ENCODE data around the gene MLST8. TPM values are rescaled to one million over a fixed set of nuclear protein-coding genes. Genes with fewer than 3 reads are reported as not detected.
A peak's percentile ranks its signal among the peaks of the same experiment; 100 is the strongest.

MLST8 gene
- total and polyA plus RNA-seq, 2 of the 8 experiments (the other 6 are each of a cell fraction or from before 2014, with no cell fraction given), result 67.6 to 321 TPM

DNA sequence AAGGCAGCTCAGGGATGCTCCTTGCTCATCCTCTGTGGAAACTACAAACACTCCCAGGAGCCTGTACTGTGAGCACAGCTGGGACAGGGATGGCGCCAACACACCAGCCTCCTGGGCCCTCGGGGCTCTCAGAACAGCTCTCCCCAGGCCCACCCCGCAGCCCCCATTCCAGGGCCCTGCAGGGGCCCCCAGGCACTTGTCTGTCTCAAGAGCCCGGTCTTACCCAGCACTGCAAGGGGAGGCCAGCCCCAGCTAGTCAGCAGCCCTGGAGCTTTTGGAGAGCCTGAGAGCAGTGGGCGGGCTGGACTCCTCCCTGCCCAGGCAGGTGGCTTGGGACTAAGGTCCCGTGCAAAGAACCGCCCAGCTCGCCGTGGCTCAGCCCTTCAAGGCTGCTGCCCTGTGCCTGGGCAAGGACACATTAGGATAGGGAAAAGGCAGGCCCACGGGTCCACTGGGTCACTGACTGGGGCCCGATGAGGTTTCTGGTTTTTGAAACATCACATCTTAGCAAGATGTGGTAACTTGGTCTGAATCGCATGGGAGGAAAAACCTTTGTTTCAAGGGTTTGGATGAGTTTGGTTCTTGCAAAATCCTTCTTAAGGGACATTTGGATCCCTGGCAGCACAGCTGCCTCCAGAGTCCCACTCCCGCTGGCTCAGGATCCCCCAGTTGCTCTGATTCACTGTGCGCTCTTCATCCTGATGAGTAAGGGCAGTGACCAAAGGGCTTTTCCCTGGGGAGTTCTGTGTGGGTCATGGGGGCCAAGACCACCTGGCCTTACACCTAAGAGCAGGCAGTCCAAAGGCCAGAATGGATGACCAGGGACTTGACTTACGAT is 33.8 kb downstream of the MLST8 start:
- H4K8ac ChIP-seq (ENCODE audit: extremely low read depth, insufficient read depth, low read length), result peak overlapping the region; percentile 28; the same call in 1 of the 2 replicates
- POLR2A ChIA-PET (ENCODE audit: partially characterized antibody), result interaction anchor here (0.6 to 8.6 kb wide), 20 partner anchors 11 to 276 kb away, joined by 3 to 181 read pairs (median 5); partner anchors contain the start of genes BRICD5, E4F1, ECI1 and TEDC2
- no peak for FAIRE-seq
- TF ChIP-seq SAP30 (IDR thresholded peaks at IDR 0.05; ENCODE audit: insufficient read depth, insufficient replicate concordance, low read length) (no peak), CEBPB (IDR thresholded peaks at IDR 0.05; ENCODE audit: low read depth, low read length) (no peak), JUND (IDR thresholded peaks at IDR 0.05; ENCODE audit: low read length) (no peak), SP4 (IDR thresholded peaks at IDR 0.05; ENCODE audit: low read length) (no peak), CHD2 (IDR thresholded peaks at IDR 0.05; ENCODE audit: low read length) (no peak), TAF1 (IDR thresholded peaks at IDR 0.05; ENCODE audit: low read depth, low read length) (no peak), CREB1 (IDR thresholded peaks at IDR 0.05) (no peak), TEAD4 (IDR thresholded peaks at IDR 0.05; ENCODE audit: low read depth, low read length) (no peak), ASH2L (IDR thresholded peaks at IDR 0.05; ENCODE audit: low read length) (no peak)
- TF ChIP-seq, protein P1, sequence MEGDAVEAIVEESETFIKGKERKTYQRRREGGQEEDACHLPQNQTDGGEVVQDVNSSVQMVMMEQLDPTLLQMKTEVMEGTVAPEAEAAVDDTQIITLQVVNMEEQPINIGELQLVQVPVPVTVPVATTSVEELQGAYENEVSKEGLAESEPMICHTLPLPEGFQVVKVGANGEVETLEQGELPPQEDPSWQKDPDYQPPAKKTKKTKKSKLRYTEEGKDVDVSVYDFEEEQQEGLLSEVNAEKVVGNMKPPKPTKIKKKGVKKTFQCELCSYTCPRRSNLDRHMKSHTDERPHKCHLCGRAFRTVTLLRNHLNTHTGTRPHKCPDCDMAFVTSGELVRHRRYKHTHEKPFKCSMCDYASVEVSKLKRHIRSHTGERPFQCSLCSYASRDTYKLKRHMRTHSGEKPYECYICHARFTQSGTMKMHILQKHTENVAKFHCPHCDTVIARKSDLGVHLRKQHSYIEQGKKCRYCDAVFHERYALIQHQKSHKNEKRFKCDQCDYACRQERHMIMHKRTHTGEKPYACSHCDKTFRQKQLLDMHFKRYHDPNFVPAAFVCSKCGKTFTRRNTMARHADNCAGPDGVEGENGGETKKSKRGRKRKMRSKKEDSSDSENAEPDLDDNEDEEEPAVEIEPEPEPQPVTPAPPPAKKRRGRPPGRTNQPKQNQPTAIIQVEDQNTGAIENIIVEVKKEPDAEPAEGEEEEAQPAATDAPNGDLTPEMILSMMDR (IDR thresholded peaks at IDR 0.05; ENCODE audit: control extremely low read depth in 1 of 3, insufficient read depth in 1 of 3, low read depth in 1 of 3, low read length in 3 of 3), result no peak

More for the DNA sequence above, 33.8 kb downstream of the MLST8 start:
- no peak overlapping the region for H2BK12ac ChIP-seq (ENCODE audit: low read depth, low read length)
- H3K18ac ChIP-seq (ENCODE audit: extremely low read depth, low read length), result no peak overlapping the region
- H3K4me2 ChIP-seq (ENCODE audit: insufficient read depth in 1 of 2, low read depth in 2 of 2, low read length in 2 of 2), result peak overlapping the region in 1 of 2 experiments; percentile 78; a peak in 3 of 4 replicates
- H4K91ac ChIP-seq (replicated peaks; ENCODE audit: insufficient read length, low read length), result no peak overlapping the region
- H3K14ac ChIP-seq (ENCODE audit: insufficient read length), result no peak overlapping the region
- H2AFZ ChIP-seq (ENCODE audit: low read length), result no peak overlapping the region
- H2BK15ac ChIP-seq (ENCODE audit: low read length), result no peak overlapping the region
- DNase-seq (ENCODE audit: low read depth in 1 of 2, low spot score in 2 of 2), result peak in 1 of 2 experiments; percentile 63
- peaks cover 12 to 31% (median 14%) of the 10 kb centered on the region in 4 experiments; a peak in 7 of 8 replicates for H3K36me3 ChIP-seq (ENCODE audit: control insufficient read depth in 2 of 4, insufficient read depth in 4 of 4, low read length in 3 of 4)
- no peak overlapping the region for H2BK120ac ChIP-seq (replicated peaks; ENCODE audit: low read depth, low read length)
- peaks cover 0 to 20% of the 10 kb centered on the region in 2 experiments for H4K20me1 ChIP-seq (replicated peaks in 1 of 2; ENCODE audit: control insufficient read depth in 1 of 2, insufficient read depth in 2 of 2, low read length in 2 of 2)
- no peak overlapping the region for H3K9ac ChIP-seq (replicated peaks in 1 of 4; ENCODE audit: extremely low read depth in 1 of 4, low read depth in 3 of 4, low read length in 3 of 4)
- peaks cover 16% of the 10 kb centered on the region; the same call in 1 of the 2 replicates for H3K23me2 ChIP-seq (ENCODE audit: low read depth, low read length)
- H4K5ac ChIP-seq (ENCODE audit: insufficient read length, low read depth, low read length), result no peak overlapping the region
- H3K56ac ChIP-seq (replicated peaks; ENCODE audit: insufficient read length, low read depth, low read length), result no peak overlapping the region
- peaks cover 0 to 19% (median 10%) of the 10 kb centered on the region in 4 experiments; a peak in 5 of 7 replicates for H3K4me1 ChIP-seq (replicated peaks in 1 of 4; ENCODE audit: control insufficient read depth in 3 of 4, insufficient read depth in 4 of 4, low read length in 3 of 4)
- H3K79me1 ChIP-seq (ENCODE audit: low read depth, low read length), result no peaks in the 10 kb centered on the region; the same call in 1 of the 2 replicates
- peaks cover 4 to 20% (median 16%) of the 10 kb centered on the region in 4 experiments; a peak in 6 of 7 replicates for H3K27me3 ChIP-seq (replicated peaks in 1 of 4; ENCODE audit: control insufficient read depth in 3 of 4, extremely low read depth in 1 of 4, insufficient read depth in 3 of 4, low read length in 3 of 4)
- H2BK20ac ChIP-seq (ENCODE audit: low read length), result no peak overlapping the region
- H3K79me2 ChIP-seq (ENCODE audit: control insufficient read depth in 1 of 2, insufficient read depth in 2 of 2, low read length in 2 of 2), result no peaks in the 10 kb centered on the region
- CTCF ChIA-PET (ENCODE audit: partially characterized antibody), result interaction anchor here (0.6 to 1.8 kb wide), 11 partner anchors 8 to 189 kb away, joined by 3 to 11 read pairs (median 4); partner anchors contain the start of gene ECI1
- no peak overlapping the region for H3K4ac ChIP-seq (replicated peaks; ENCODE audit: insufficient read length, low read depth, low read length)
- H2AK5ac ChIP-seq (ENCODE audit: low read depth, low read length), result no peak overlapping the region
- 74% methylated on average over 15 of the region's 15 CpGs; no CpG with 5 or more reads in 1 of the 2 experiments for WGBS, 2 experiments (ENCODE audit: extremely low coverage in 1 of 2, insufficient coverage in 1 of 2, insufficient read length in 1 of 2, insufficient replicate concordance in 2 of 2, low coverage in 1 of 2, low lambda C conversion rate in 2 of 2, missing lambda C conversion rate in 1 of 2)
- H3K23ac ChIP-seq (ENCODE audit: insufficient read length), result no peak overlapping the region
- no peaks in the 10 kb centered on the region for H3K9me3 ChIP-seq (ENCODE audit: insufficient read depth in 2 of 2, low read depth in 1 of 2, low read length in 1 of 2)
- no peak overlapping the region for H3K4me3 ChIP-seq (ENCODE audit: extremely low read depth in 1 of 4, insufficient read depth in 2 of 4, low read depth in 3 of 4, low read length in 4 of 4)
- no peak overlapping the region for H3K27ac ChIP-seq (ENCODE audit: low read depth, low read length)
- H2BK5ac ChIP-seq (ENCODE audit: low read depth, low read length), result no peak overlapping the region

Measured in H1 (cell line).